K562 (cell line): ENCODE measurements around the gene OST4. TPM values are rescaled to one million over a fixed set of nuclear protein-coding genes. Genes with fewer than 3 reads are reported as not detected.
A peak's percentile ranks its signal among the peaks of the same experiment; 100 is the strongest.

Source experiments
- BMI1 ChIP-seq: fragments of 150-350 bp; IDR thresholded peaks from 2 replicates; pipeline ENCODE4 v1.6.1; 2014; ENCODE audit warnings: low read length
- CEBPG ChIP-seq, 3 experiments: fragments of 200-800 bp in 1 of 3; sonication (Bioruptor generic) in 1 of 3; sonication (generic) in 1 of 3; formaldehyde crosslinking in 1 of 3; IDR thresholded peaks in 2 of 3; conservative IDR thresholded peaks in 1 of 3; 2 replicates each; pipeline versions ENCODE4 v1.6.1 to v1.8.0; 2016 to 2022; ENCODE audit warnings: missing compliant biosample characterization in 2 of 3, missing genetic modification characterization in 2 of 3, mild to moderate bottlenecking in 1 of 3, missing genetic modification reagents in 1 of 3
- CREB1 ChIP-seq, 2 experiments: sonication (generic) in 1 of 2; formaldehyde crosslinking in 1 of 2; IDR thresholded peaks; 2 replicates each; pipeline versions ENCODE4 v1.6.1 to v1.8.0; 2012 to 2022; ENCODE audit warnings: inconsistent platforms in 1 of 2, mild to moderate bottlenecking in 1 of 2, missing genetic modification reagents in 1 of 2, moderate library complexity in 1 of 2
- EHMT2 ChIP-seq: fragments of 450-650 bp; IDR thresholded peaks from 2 replicates; pipeline ENCODE4 v1.6.1; 2018; ENCODE audit warnings: antibody characterized with exemption
- EP300 ChIP-seq: IDR thresholded peaks from 2 replicates; pipeline ENCODE4 v1.6.1; 2012; ENCODE audit warnings: low read length, improper control_type of control experiment
- FOXP1 ChIP-seq: sonication (generic); formaldehyde crosslinking; IDR thresholded peaks from 2 replicates; pipeline ENCODE4 v1.8.0; 2022; ENCODE audit warnings: mild to moderate bottlenecking, missing genetic modification reagents
- PHB2 ChIP-seq: fragments of 450-650 bp; IDR thresholded peaks from 2 replicates; pipeline ENCODE4 v1.6.1; 2017; ENCODE audit warnings: low read depth
- POLR3A ChIP-seq: IDR thresholded peaks from 2 replicates; pipeline ENCODE4 v1.6.1; 2011; ENCODE audit warnings: borderline replicate concordance, mild to moderate bottlenecking, moderate library complexity; ENCODE audit not compliant: insufficient read length, insufficient read depth; ENCODE audit errors: extremely low read depth
- PREB ChIP-seq: sonication (generic); formaldehyde crosslinking; IDR thresholded peaks from 2 replicates; pipeline ENCODE4 v1.8.1; 2023; ENCODE audit warnings: mild to moderate bottlenecking, missing genetic modification reagents
- SREBF1 ChIP-seq: fragments of 150-350 bp; IDR thresholded peaks from 2 replicates; pipeline ENCODE4 v1.6.1; 2014; ENCODE audit warnings: antibody characterized with exemption, low read depth, low read length, borderline replicate concordance
- SRSF7 ChIP-seq: fragments of 200-400 bp; formaldehyde crosslinking; optimal IDR thresholded peaks from 2 replicates; pipeline ENCODE3; 2017; ENCODE audit warnings: mild to moderate bottlenecking, low read depth, low read length
- ZNF197 ChIP-seq: fragments of 200-800 bp; sonication (Bioruptor generic); IDR thresholded peaks from 2 replicates; pipeline ENCODE4 v1.6.1; 2016; ENCODE audit warnings: low read depth, missing genetic modification characterization, missing compliant biosample characterization
- ZNF644 ChIP-seq: fragments of 200-800 bp; sonication (Bioruptor generic); IDR thresholded peaks from 2 replicates; pipeline ENCODE4 v1.6.1; 2016; ENCODE audit warnings: low read depth, missing genetic modification characterization, missing compliant biosample characterization
- ZNF668 ChIP-seq: fragments of 250-450 bp; sonication (Bioruptor Pico); IDR thresholded peaks from 2 replicates; pipeline ENCODE4 v1.8.0; 2022; ENCODE audit warnings: mild to moderate bottlenecking, inconsistent platforms
- polyA plus RNA-seq, 8 experiments: library from polyadenylated mRNA; depleted of rRNA in 4 of 8; stranded (reverse) in 5 of 8; unstranded in 3 of 8; fragments of >200 nt; fragmentation: Nextera tagmentation in 2 of 8; fragmentation: Illumina TruSeq in 1 of 8; extraction: Ambion mirVana in 2 of 8; extraction: Trizol in 1 of 8; gene quantifications; 2 replicates each; pipeline versions ENCODE4 v1.2.1 to v1.2.3, GENCODE V29; 2011 to 2014; ENCODE audit warnings: inconsistent platforms in 1 of 8, missing spikeins in 1 of 8
- total RNA-seq, 7 experiments: library from RNA; depleted of rRNA in 6 of 7; stranded (reverse); fragments of >200 nt in 6 of 7; fragmentation: Illumina TruSeq in 2 of 7; extraction: Trizol in 2 of 7; gene quantifications; 2 replicates each; pipeline versions ENCODE4 v1.2.1 to v1.2.3, GENCODE V29; 2011 to 2021; ENCODE audit warnings: low replicate concordance in 1 of 7
- TF ChIP-seq, protein P1 (sequence below): fragments of 450-650 bp; IDR thresholded peaks from 2 replicates; pipeline ENCODE4 v1.6.1; 2016; ENCODE audit warnings: mild to moderate bottlenecking, moderate library complexity

OST4 gene
- total and polyA plus RNA-seq, 9 of the 15 experiments (the other 6 are each of a cell fraction or from before 2014, with no cell fraction given) = 186 to 1,155 (median 355) TPM

DNA sequence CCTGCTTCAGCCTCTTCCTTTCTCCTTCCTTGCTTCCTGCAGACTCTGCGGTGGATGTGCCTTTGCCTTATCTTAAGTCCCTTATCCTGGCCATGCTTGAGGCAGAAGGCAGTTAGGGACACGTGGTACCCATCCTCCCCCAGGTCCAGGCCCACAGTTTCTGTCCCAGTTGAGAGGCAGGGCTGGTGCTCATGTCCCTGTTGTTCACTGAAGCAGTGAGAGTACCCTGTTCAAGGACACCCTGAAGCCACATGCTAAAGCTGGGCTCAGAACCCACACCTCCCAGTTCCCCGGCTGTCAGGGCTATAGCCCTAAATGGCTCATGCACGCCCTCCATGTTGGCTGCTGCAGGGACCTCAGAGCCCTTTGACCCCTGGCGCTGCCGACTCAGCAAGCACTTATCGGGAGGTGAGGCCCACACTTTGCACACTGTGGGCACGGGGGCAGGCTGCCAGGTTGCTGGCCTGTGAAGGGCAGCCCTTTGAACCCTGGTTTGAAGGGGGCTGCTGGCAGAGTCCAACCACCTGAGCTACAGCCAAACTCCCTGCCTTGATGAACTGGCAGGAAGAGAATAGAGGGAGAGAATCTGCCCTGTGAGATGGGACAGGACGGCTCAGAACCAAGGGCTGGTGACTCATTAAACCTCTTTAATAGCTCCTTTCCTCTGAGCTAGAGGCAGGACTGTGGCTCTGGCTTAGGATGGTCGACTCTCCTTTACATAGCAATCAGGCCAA lies 21.4 kb upstream of the OST4 start (continued):
- TF ChIP-seq, protein P1, sequence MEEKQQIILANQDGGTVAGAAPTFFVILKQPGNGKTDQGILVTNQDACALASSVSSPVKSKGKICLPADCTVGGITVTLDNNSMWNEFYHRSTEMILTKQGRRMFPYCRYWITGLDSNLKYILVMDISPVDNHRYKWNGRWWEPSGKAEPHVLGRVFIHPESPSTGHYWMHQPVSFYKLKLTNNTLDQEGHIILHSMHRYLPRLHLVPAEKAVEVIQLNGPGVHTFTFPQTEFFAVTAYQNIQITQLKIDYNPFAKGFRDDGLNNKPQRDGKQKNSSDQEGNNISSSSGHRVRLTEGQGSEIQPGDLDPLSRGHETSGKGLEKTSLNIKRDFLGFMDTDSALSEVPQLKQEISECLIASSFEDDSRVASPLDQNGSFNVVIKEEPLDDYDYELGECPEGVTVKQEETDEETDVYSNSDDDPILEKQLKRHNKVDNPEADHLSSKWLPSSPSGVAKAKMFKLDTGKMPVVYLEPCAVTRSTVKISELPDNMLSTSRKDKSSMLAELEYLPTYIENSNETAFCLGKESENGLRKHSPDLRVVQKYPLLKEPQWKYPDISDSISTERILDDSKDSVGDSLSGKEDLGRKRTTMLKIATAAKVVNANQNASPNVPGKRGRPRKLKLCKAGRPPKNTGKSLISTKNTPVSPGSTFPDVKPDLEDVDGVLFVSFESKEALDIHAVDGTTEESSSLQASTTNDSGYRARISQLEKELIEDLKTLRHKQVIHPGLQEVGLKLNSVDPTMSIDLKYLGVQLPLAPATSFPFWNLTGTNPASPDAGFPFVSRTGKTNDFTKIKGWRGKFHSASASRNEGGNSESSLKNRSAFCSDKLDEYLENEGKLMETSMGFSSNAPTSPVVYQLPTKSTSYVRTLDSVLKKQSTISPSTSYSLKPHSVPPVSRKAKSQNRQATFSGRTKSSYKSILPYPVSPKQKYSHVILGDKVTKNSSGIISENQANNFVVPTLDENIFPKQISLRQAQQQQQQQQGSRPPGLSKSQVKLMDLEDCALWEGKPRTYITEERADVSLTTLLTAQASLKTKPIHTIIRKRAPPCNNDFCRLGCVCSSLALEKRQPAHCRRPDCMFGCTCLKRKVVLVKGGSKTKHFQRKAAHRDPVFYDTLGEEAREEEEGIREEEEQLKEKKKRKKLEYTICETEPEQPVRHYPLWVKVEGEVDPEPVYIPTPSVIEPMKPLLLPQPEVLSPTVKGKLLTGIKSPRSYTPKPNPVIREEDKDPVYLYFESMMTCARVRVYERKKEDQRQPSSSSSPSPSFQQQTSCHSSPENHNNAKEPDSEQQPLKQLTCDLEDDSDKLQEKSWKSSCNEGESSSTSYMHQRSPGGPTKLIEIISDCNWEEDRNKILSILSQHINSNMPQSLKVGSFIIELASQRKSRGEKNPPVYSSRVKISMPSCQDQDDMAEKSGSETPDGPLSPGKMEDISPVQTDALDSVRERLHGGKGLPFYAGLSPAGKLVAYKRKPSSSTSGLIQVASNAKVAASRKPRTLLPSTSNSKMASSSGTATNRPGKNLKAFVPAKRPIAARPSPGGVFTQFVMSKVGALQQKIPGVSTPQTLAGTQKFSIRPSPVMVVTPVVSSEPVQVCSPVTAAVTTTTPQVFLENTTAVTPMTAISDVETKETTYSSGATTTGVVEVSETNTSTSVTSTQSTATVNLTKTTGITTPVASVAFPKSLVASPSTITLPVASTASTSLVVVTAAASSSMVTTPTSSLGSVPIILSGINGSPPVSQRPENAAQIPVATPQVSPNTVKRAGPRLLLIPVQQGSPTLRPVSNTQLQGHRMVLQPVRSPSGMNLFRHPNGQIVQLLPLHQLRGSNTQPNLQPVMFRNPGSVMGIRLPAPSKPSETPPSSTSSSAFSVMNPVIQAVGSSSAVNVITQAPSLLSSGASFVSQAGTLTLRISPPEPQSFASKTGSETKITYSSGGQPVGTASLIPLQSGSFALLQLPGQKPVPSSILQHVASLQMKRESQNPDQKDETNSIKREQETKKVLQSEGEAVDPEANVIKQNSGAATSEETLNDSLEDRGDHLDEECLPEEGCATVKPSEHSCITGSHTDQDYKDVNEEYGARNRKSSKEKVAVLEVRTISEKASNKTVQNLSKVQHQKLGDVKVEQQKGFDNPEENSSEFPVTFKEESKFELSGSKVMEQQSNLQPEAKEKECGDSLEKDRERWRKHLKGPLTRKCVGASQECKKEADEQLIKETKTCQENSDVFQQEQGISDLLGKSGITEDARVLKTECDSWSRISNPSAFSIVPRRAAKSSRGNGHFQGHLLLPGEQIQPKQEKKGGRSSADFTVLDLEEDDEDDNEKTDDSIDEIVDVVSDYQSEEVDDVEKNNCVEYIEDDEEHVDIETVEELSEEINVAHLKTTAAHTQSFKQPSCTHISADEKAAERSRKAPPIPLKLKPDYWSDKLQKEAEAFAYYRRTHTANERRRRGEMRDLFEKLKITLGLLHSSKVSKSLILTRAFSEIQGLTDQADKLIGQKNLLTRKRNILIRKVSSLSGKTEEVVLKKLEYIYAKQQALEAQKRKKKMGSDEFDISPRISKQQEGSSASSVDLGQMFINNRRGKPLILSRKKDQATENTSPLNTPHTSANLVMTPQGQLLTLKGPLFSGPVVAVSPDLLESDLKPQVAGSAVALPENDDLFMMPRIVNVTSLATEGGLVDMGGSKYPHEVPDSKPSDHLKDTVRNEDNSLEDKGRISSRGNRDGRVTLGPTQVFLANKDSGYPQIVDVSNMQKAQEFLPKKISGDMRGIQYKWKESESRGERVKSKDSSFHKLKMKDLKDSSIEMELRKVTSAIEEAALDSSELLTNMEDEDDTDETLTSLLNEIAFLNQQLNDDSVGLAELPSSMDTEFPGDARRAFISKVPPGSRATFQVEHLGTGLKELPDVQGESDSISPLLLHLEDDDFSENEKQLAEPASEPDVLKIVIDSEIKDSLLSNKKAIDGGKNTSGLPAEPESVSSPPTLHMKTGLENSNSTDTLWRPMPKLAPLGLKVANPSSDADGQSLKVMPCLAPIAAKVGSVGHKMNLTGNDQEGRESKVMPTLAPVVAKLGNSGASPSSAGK = peak; percentile 92
- TF ChIP-seq SREBF1 (no peak), SRSF7 (no peak), EP300 (peak; percentile 89), PREB (CRISPR knock-in tag) (no peak), FOXP1 (CRISPR knock-in tag) (no peak), CREB1 (IDR thresholded peaks at IDR 0.05) (no peak), CREB1 (CRISPR knock-in tag; IDR thresholded peaks at IDR 0.05) (no peak), ZNF668 (CRISPR knock-in tag) (no peak), BMI1 (no peak), EHMT2 (peak; percentile 52; the same call in 1 of the 2 replicates), POLR3A (no peak), ZNF197 (peak; percentile 66; the same call in 1 of the 2 replicates), CEBPG (CRISPR knock-in tag; IDR thresholded peaks at IDR 0.05) (no peak), CEBPG (tag; conservative IDR thresholded peaks at IDR 0.05 in 1 of 2, IDR thresholded peaks at IDR 0.05 in 1 of 2) (no peak), ZNF644 (peak; percentile 54; the same call in 1 of the 2 replicates), PHB2 (no peak)
